ENCODE data around the gene OLIG3. TPM values are rescaled to one million over a fixed set of nuclear protein-coding genes. Genes with fewer than 3 reads are reported as not detected.

The OLIG3 gene
- total and polyA plus RNA-seq, 9 donors: not detected

GRCh38 chr6:137494988-137495702, 951 bp upstream of the OLIG3 start:
- peaks cover 5% of the 10 kb centered on the region for H3K4me1 ChIP-seq (ENCODE audit: insufficient read depth)
- no peak overlapping the region for H3K4me3 ChIP-seq
- H3K27ac ChIP-seq: no peak overlapping the region
- no peaks in the 10 kb centered on the region for H3K36me3 ChIP-seq
- intact Hi-C loops (cut with DNase I): no loop called here
- DNase-seq: no peak
- no peaks in the 10 kb centered on the region for H3K9me3 ChIP-seq
- no peak for TF ChIP-seq EP300 (IDR thresholded peaks at IDR 0.05)
- TF ChIP-seq POLR2A (IDR thresholded peaks at IDR 0.05): no peak
- TF ChIP-seq CTCF (IDR thresholded peaks at IDR 0.05): no peak
- H3K27me3 ChIP-seq: peaks cover 12% of the 10 kb centered on the region
- 6 to 8% (median 8%) methylated on average over 41 of the region's 41 CpGs for WGBS, 3 donors

- Histone ChIP-seq H3K27me3 (peaks cover 17% of the 10 kb centered on the region), H3K9me3 (no peaks in the 10 kb centered on the region), H3K4me3 (no peak overlapping the region), H3K4me1 (ENCODE audit: insufficient read depth) (peaks cover 6% of the 10 kb centered on the region), H3K36me3 (no peaks in the 10 kb centered on the region), H3K27ac (no peak overlapping the region)
- WGBS, 3 donors: 4% methylated on average over 68 to 77 of the region's 77 CpGs
- TF ChIP-seq CTCF (IDR thresholded peaks at IDR 0.05): no peak
- DNase-seq: no peak
- intact Hi-C loops (cut with DNase I): no loop called here
These were observed 766 bp downstream of the OLIG3 start for GRCh38 chr6:137493218-137494038.

GRCh38 chr6:137492289-137493217, 1.6 kb downstream of the OLIG3 start:
- H3K4me1 ChIP-seq (ENCODE audit: insufficient read depth): peaks cover 5% of the 10 kb centered on the region

More at GRCh38 chr6:137492289-137493217, 1.6 kb downstream of the OLIG3 start:
- 11 to 13% (median 12%) methylated on average over 29 of the region's 29 CpGs for WGBS, 3 donors
- Histone ChIP-seq H3K27ac (no peak overlapping the region), H3K36me3 (no peaks in the 10 kb centered on the region), H3K9me3 (no peaks in the 10 kb centered on the region), H3K27me3 (peaks cover 17% of the 10 kb centered on the region), H3K4me3 (no peak overlapping the region)
- DNase-seq: no peak
- intact Hi-C loops (cut with DNase I): no loop called here
- TF ChIP-seq CTCF (IDR thresholded peaks at IDR 0.05): no peak
- TF ChIP-seq POLR2A (IDR thresholded peaks at IDR 0.05): no peak
- no peak for TF ChIP-seq EP300 (IDR thresholded peaks at IDR 0.05)

All from ovary (tissue), 9 donors.